ENCODE measurements around the gene CD63.

CD63 gene

DNA sequence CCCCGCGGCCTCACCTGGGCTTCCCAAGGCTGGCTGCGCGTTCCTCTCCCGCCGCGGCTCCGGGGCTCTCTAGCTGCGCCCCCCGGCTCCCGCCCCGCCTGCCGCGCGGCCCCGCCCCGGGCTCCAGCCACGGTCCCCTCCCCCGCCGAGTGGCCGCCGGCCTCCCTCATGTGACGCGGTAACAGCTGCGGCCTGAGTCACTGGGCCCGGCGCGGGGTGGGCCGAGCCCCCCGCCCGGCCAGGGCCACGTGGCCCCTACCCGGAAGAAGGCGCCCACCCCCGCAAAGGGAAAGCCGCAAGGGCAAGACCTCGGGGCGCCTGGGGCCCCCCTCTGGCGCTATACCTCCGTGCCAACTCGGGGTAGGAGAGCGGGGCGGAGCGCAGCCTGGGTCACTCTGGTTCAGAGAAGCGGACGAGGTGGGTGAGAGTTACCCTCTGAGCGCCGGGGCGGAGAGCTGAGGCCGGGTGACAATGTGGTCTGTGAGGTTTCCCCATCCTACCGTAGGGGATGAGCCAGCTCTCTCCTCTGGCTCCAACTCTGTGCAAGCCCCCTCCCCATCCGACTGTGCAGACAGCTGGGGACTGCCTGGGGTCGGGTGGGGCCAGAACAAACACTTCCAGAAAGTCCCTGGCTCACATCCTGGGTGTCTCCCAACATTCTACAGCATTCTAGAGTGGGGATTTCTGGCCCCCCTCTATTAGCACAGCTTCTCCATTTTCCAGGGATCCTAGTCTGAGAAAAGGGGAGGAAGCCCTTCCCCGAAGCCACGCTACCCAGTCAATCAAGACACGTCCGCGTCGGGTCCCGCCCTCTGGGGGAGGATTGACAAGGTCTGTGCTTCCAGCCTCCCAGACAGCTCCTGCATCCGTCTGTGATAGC is at the start of gene CD63 (continued):
- peak; percentile 26; the same call in 1 of the 2 replicates for TF ChIP-seq ZNF121 (tag by site-specific recombination; IDR thresholded peaks at IDR 0.05)
- TF ChIP-seq, protein P1, sequence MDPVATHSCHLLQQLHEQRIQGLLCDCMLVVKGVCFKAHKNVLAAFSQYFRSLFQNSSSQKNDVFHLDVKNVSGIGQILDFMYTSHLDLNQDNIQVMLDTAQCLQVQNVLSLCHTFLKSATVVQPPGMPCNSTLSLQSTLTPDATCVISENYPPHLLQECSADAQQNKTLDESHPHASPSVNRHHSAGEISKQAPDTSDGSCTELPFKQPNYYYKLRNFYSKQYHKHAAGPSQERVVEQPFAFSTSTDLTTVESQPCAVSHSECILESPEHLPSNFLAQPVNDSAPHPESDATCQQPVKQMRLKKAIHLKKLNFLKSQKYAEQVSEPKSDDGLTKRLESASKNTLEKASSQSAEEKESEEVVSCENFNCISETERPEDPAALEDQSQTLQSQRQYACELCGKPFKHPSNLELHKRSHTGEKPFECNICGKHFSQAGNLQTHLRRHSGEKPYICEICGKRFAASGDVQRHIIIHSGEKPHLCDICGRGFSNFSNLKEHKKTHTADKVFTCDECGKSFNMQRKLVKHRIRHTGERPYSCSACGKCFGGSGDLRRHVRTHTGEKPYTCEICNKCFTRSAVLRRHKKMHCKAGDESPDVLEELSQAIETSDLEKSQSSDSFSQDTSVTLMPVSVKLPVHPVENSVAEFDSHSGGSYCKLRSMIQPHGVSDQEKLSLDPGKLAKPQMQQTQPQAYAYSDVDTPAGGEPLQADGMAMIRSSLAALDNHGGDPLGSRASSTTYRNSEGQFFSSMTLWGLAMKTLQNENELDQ (tag by site-specific recombination; IDR thresholded peaks at IDR 0.05; ENCODE audit: low read depth) = no peak

DNA sequence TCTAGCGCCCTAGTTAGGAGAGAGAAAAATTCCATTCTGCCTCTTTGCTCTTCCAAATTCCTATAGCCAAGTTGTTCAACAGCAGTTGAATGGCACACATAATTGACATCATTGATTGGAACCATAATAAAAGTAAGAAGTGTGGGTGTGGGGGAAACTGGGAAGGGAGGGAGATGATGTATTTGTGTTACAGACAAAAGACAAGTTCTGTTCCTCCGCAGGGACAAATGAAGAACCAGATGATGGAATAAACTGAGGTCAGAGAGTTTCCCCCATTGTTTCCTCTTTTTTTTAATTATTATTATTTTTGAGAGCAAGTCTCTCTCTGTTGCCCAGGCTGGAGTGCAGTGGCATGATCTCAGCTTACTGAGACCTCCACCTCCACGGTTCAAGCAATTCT is 49.0 kb upstream of the CD63 start:
- ChIA-PET POLR2A (interaction anchor here (1.6 kb wide), 1 partner anchor 40 kb away, joined by 4 read pairs; the partner anchor contains the start of genes ORMDL2 and SARNP), CTCF (no interaction called here)
- Histone ChIP-seq H3K27ac (ENCODE audit: extremely low read depth, low read depth, low read length) (no peak overlapping the region), H3K9me3 (ENCODE audit: control insufficient read depth, insufficient read depth, low read depth, low read length) (no peaks in the 10 kb centered on the region), H3K4me1 (ENCODE audit: control insufficient read depth, insufficient read depth, low read length) (no peaks in the 10 kb centered on the region), H3K4me3 (ENCODE audit: low read depth, low read length) (no peak overlapping the region), H3K36me3 (ENCODE audit: control insufficient read depth in 2 of 2, insufficient read depth in 1 of 2, low read length in 2 of 2) (peaks cover 69 to 72% of the 10 kb centered on the region in 2 experiments)
- no peak for TF ChIP-seq ZNF843 (tag by site-specific recombination; IDR thresholded peaks at IDR 0.05)
- TF ChIP-seq, protein P2, sequence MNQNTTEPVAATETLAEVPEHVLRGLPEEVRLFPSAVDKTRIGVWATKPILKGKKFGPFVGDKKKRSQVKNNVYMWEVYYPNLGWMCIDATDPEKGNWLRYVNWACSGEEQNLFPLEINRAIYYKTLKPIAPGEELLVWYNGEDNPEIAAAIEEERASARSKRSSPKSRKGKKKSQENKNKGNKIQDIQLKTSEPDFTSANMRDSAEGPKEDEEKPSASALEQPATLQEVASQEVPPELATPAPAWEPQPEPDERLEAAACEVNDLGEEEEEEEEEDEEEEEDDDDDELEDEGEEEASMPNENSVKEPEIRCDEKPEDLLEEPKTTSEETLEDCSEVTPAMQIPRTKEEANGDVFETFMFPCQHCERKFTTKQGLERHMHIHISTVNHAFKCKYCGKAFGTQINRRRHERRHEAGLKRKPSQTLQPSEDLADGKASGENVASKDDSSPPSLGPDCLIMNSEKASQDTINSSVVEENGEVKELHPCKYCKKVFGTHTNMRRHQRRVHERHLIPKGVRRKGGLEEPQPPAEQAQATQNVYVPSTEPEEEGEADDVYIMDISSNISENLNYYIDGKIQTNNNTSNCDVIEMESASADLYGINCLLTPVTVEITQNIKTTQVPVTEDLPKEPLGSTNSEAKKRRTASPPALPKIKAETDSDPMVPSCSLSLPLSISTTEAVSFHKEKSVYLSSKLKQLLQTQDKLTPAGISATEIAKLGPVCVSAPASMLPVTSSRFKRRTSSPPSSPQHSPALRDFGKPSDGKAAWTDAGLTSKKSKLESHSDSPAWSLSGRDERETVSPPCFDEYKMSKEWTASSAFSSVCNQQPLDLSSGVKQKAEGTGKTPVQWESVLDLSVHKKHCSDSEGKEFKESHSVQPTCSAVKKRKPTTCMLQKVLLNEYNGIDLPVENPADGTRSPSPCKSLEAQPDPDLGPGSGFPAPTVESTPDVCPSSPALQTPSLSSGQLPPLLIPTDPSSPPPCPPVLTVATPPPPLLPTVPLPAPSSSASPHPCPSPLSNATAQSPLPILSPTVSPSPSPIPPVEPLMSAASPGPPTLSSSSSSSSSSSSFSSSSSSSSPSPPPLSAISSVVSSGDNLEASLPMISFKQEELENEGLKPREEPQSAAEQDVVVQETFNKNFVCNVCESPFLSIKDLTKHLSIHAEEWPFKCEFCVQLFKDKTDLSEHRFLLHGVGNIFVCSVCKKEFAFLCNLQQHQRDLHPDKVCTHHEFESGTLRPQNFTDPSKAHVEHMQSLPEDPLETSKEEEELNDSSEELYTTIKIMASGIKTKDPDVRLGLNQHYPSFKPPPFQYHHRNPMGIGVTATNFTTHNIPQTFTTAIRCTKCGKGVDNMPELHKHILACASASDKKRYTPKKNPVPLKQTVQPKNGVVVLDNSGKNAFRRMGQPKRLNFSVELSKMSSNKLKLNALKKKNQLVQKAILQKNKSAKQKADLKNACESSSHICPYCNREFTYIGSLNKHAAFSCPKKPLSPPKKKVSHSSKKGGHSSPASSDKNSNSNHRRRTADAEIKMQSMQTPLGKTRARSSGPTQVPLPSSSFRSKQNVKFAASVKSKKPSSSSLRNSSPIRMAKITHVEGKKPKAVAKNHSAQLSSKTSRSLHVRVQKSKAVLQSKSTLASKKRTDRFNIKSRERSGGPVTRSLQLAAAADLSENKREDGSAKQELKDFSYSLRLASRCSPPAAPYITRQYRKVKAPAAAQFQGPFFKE (tag by site-specific recombination; IDR thresholded peaks at IDR 0.05; ENCODE audit: borderline replicate concordance) = no peak
- no peak for TF ChIP-seq ZNF623 (tag by site-specific recombination; IDR thresholded peaks at IDR 0.05)
- TF ChIP-seq ZNF626 (tag by site-specific recombination; IDR thresholded peaks at IDR 0.05) = no peak
- no peak for TF ChIP-seq ZNF324 (tag by site-specific recombination; IDR thresholded peaks at IDR 0.05)
- TF ChIP-seq, protein P3, sequence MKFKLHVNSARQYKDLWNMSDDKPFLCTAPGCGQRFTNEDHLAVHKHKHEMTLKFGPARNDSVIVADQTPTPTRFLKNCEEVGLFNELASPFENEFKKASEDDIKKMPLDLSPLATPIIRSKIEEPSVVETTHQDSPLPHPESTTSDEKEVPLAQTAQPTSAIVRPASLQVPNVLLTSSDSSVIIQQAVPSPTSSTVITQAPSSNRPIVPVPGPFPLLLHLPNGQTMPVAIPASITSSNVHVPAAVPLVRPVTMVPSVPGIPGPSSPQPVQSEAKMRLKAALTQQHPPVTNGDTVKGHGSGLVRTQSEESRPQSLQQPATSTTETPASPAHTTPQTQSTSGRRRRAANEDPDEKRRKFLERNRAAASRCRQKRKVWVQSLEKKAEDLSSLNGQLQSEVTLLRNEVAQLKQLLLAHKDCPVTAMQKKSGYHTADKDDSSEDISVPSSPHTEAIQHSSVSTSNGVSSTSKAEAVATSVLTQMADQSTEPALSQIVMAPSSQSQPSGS (tag by site-specific recombination; IDR thresholded peaks at IDR 0.05; ENCODE audit: low read depth) = no peak
- no peak for TF ChIP-seq MEIS1 (CRISPR knock-in tag; IDR thresholded peaks at IDR 0.05; ENCODE audit: borderline replicate concordance)
- no peak for TF ChIP-seq HOXD13 (CRISPR knock-in tag; IDR thresholded peaks at IDR 0.05; ENCODE audit: borderline replicate concordance)
- no peak for TF ChIP-seq PRDM1 (tag by site-specific recombination; IDR thresholded peaks at IDR 0.05)
- no peak for TF ChIP-seq ZNF596 (tag by site-specific recombination; IDR thresholded peaks at IDR 0.05)
- no peak for TF ChIP-seq ZNF658 (tag by site-specific recombination; IDR thresholded peaks at IDR 0.05)
- no peak for TF ChIP-seq HOXA7 (CRISPR knock-in tag; IDR thresholded peaks at IDR 0.05; ENCODE audit: borderline replicate concordance)
- no peak for TF ChIP-seq ZIC2 (tag by site-specific recombination; IDR thresholded peaks at IDR 0.05)
- no peak for TF ChIP-seq ZNF239 (tag by site-specific recombination; IDR thresholded peaks at IDR 0.05)
- TF ChIP-seq, protein P4, sequence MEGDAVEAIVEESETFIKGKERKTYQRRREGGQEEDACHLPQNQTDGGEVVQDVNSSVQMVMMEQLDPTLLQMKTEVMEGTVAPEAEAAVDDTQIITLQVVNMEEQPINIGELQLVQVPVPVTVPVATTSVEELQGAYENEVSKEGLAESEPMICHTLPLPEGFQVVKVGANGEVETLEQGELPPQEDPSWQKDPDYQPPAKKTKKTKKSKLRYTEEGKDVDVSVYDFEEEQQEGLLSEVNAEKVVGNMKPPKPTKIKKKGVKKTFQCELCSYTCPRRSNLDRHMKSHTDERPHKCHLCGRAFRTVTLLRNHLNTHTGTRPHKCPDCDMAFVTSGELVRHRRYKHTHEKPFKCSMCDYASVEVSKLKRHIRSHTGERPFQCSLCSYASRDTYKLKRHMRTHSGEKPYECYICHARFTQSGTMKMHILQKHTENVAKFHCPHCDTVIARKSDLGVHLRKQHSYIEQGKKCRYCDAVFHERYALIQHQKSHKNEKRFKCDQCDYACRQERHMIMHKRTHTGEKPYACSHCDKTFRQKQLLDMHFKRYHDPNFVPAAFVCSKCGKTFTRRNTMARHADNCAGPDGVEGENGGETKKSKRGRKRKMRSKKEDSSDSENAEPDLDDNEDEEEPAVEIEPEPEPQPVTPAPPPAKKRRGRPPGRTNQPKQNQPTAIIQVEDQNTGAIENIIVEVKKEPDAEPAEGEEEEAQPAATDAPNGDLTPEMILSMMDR (tag by site-specific recombination; IDR thresholded peaks at IDR 0.05) = no peak
